Ovary (tissue), 9 donors: ENCODE data around the gene ZNF565. TPM values are rescaled to one million over a fixed set of nuclear protein-coding genes. Genes with fewer than 3 reads are reported as not detected.
"Not testable (repeated sequence)": the region's sequence is repeated elsewhere in the genome, so short reads cannot be mapped to it uniquely, and the experiment has no call there.

Source experiments
- DNase-seq, 5 donors: peaks; one replicate each; pipeline ENCODE4 v3.0.0-alpha.2; 2019 to 2020
- H3K27ac ChIP-seq, 2 donors: fragments of 200-600 bp; one replicate each; pipeline versions ENCODE4 v1.5.1 to v1.8.0; 2019 to 2022
- H3K27me3 ChIP-seq: fragments of 200-600 bp; one replicate; pipeline ENCODE4 v1.8.0; 2022
- H3K36me3 ChIP-seq: fragments of 200-600 bp; sonication (generic); one replicate; pipeline ENCODE4 v1.5.1; 2019
- H3K4me1 ChIP-seq: one replicate; pipeline ENCODE4 v1.8.1; 2013; ENCODE audit warnings: mild to moderate bottlenecking, moderate library complexity; ENCODE audit not compliant: insufficient read depth
- H3K4me3 ChIP-seq: fragments of 200-600 bp; sonication (generic); one replicate; pipeline ENCODE4 v1.5.1; 2017
- H3K9me3 ChIP-seq, 2 donors: fragments of 200-600 bp in 1 of 2; sonication (generic) in 1 of 2; one replicate each; pipeline versions ENCODE4 v1.5.1 to v1.8.1; 2013 to 2019; ENCODE audit warnings: mild to moderate bottlenecking in 1 of 2, moderate library complexity in 1 of 2
- CTCF ChIP-seq, 3 donors: fragments of 450-650 bp in 2 of 3; fragments of 200-600 bp in 1 of 3; IDR thresholded peaks; one replicate each; pipeline versions ENCODE4 v1.5.1 to v1.8.0; 2016 to 2022; ENCODE audit warnings: antibody characterized with exemption in 3 of 3, mild to moderate bottlenecking in 1 of 3
- EP300 ChIP-seq: sonication (generic); formaldehyde crosslinking; IDR thresholded peaks from one replicate; pipeline ENCODE4 v1.6.1; 2017; ENCODE audit warnings: antibody characterized with exemption
- POLR2A ChIP-seq: fragments of 450-650 bp; IDR thresholded peaks from one replicate; pipeline ENCODE4 v1.6.1; 2017; ENCODE audit warnings: antibody characterized with exemption, mild to moderate bottlenecking, moderate library complexity
- WGBS, 3 donors: extraction: QIAGEN DNeasy Blood & Tissue Kit in 1 of 3; methylation state at CpG; one replicate each; pipeline versions ENCODE4 v1.1.5 to v1.1.7; 2013 to 2017; 5-methylcytosine and 5-hydroxymethylcytosine counted together
- intact Hi-C, 4 donors: fragments of 100-400 bp; cut with DNase I; formaldehyde crosslinking; loops; one replicate each; pipeline versions ENCODE4 v1.11.0 to v1.15.1; 2022 to 2023
- polyA plus RNA-seq, 2 donors: library from polyadenylated mRNA; stranded (reverse); fragments of 200-250 nt in 1 of 2; fragments of 350-450 nt in 1 of 2; fragmentation: Illumina TruSeq in 1 of 2; extraction: RNeasy Lipid Tissue Mini Kit (QIAGEN cat#74804) in 1 of 2; gene quantifications; one replicate each; pipeline ENCODE4 v1.2.3, GENCODE V29; 2013 to 2014
- total RNA-seq, 7 donors: library from RNA; depleted of rRNA in 2 of 7; stranded (reverse); fragments of >200 nt in 2 of 7; fragmentation: NEBNext Ultra II Directional in 3 of 7; extraction: Animal tissue kit (Norgen Biotek cat#: 25700) in 3 of 7; gene quantifications; one replicate each; pipeline versions ENCODE4 v1.1.0 to v1.2.4, GENCODE V29; 2016 to 2023
- donor health status: DM: no; HTN: no; CAD: no; lungs with moderate emphysema.
- donor health status: DM: no; HTN: no; CAD: no.
- donor health status: Bipolar disorder and iron deficiency.
- donor health status: DM: yes; HTN: yes; CAD: no.
- donor health status: DM: no; HTN: no; CAD: no.
- donor health status: DM: yes; HTN: yes; CAD: no.

The ZNF565 gene
- total and polyA plus RNA-seq, 9 donors = 3.6 to 10.1 (median 7.5) TPM

- no peak overlapping the region for H3K4me3 ChIP-seq
- no peak overlapping the region for H3K27ac ChIP-seq
- WGBS, 3 donors = 81 to 85% (median 83%) methylated on average over 17 of the region's 17 CpGs
- TF ChIP-seq EP300 (no peak), POLR2A (no peak), CTCF (IDR thresholded peaks at IDR 0.05) (no peak)
- no peak for DNase-seq
- H3K36me3 ChIP-seq = no peaks in the 10 kb centered on the region
- no peaks in the 10 kb centered on the region for H3K9me3 ChIP-seq
- intact Hi-C loops = no loop called here
- no peaks in the 10 kb centered on the region for H3K4me1 ChIP-seq
- H3K27me3 ChIP-seq = no peaks in the 10 kb centered on the region
Measured at GRCh38 chr19:36182612-36183244, 31.7 kb downstream of the ZNF565 start.

GRCh38 chr19:36179077-36179476, 35.4 kb downstream of the ZNF565 start:
- WGBS, 3 donors = 48 to 62% (median 56%) methylated on average over 2 of the region's 2 CpGs

GRCh38 chr19:36173846-36174245, 40.6 kb downstream of the ZNF565 start:
- intact Hi-C loops = loop anchor here in 3 of 4 donors (5.0 kb wide), 1 partner anchor 47 kb away; no protein-coding TSS in a partner anchor
- not testable (repeated sequence) for H3K27ac ChIP-seq, H3K9me3 ChIP-seq

More at GRCh38 chr19:36179077-36179476, 35.4 kb downstream of the ZNF565 start:
- H3K9me3 ChIP-seq, H3K27me3 ChIP-seq, H3K27ac ChIP-seq, DNase-seq, H3K36me3 ChIP-seq, H3K4me3 ChIP-seq, intact Hi-C loops, H3K4me1 ChIP-seq: not testable (repeated sequence)

GRCh38 chr19:36172852-36173251, 41.6 kb downstream of the ZNF565 start:
- Histone ChIP-seq H3K27ac (no peak overlapping the region), H3K4me3 (no peak overlapping the region), H3K36me3 (no peaks in the 10 kb centered on the region), H3K9me3 (no peaks in the 10 kb centered on the region), H3K4me1 (no peaks in the 10 kb centered on the region), H3K27me3 (no peaks in the 10 kb centered on the region)
- DNase-seq = no peak
- WGBS, 3 donors = 80 to 94% (median 89%) methylated on average over 5 of the region's 5 CpGs
- TF ChIP-seq CTCF (IDR thresholded peaks at IDR 0.05) (no peak), POLR2A (no peak), EP300 (no peak)
- intact Hi-C loops = loop anchor here in 3 of 4 donors (5.0 kb wide), 1 partner anchor 46 kb away; no protein-coding TSS in a partner anchor

More at GRCh38 chr19:36173846-36174245, 40.6 kb downstream of the ZNF565 start:
- not testable (repeated sequence) for H3K4me1 ChIP-seq, H3K27me3 ChIP-seq, DNase-seq, H3K36me3 ChIP-seq, H3K4me3 ChIP-seq
- 22 to 44% (median 31%) methylated on average over 8 of the region's 8 CpGs for WGBS, 3 donors

- intact Hi-C loops = loop anchor here in 1 of 4 donors (10.0 kb wide), 1 partner anchor 104 kb away; no protein-coding TSS in a partner anchor
- Histone ChIP-seq H3K4me3 (no peak overlapping the region), H3K9me3 (no peaks in the 10 kb centered on the region), H3K4me1 (no peaks in the 10 kb centered on the region), H3K36me3 (no peaks in the 10 kb centered on the region), H3K27me3 (no peaks in the 10 kb centered on the region), H3K27ac (no peak overlapping the region)
- 32 to 43% (median 41%) methylated on average over 9 of the region's 9 CpGs for WGBS, 3 donors
- no peak for DNase-seq
- TF ChIP-seq EP300 (no peak), CTCF (IDR thresholded peaks at IDR 0.05) (no peak), POLR2A (no peak)
Measured at GRCh38 chr19:36169084-36169760, 45.2 kb downstream of the ZNF565 start.
